ENCODE data around the gene SLC16A13.
"Not testable (repeated sequence)": the region's sequence is repeated elsewhere in the genome, so short reads cannot be mapped to it uniquely, and the experiment has no call there.

The SLC16A13 gene

DNA sequence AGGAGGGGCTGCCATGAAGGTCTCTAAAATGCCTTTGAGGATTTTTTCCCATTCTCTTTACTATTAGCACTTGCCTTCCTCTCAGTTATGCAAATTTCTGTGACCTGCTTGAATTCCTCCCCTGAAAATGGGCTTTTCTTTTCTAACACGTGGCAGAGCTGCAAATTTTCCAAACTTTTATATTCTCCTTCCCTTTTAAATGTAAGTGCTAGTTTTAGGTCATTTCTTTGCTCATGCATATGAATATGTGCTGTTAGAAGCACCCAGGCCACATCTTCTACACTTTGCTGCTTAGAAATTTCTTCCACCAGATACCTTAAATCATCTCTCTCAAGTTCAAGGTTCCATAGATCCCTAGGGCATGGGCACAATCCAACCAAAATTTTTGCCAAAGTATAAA, 32.5 kb downstream of the SLC16A13 start:
- DNase-seq: no peak

DNA sequence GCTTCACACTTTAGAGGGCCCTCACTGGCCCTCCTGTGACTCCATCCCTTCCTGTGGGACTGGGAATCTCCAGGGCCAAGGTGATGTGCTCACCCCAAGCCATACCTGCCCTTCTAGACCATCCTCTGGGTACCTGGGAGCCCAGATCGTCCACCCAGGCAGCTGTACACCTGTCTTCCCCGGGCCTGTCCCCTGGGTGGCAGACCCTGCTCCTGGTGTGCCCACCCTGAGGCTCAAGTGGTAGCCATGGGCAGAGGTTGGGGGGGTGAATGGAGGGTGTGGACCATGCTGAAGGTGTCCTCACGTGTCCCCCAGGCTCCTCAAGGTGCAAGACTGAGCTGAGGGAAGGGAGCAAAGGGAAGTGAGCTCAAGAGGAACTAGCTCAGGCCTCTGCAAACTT, 34.9 kb downstream of the SLC16A13 start:
- no peak for DNase-seq

DNA sequence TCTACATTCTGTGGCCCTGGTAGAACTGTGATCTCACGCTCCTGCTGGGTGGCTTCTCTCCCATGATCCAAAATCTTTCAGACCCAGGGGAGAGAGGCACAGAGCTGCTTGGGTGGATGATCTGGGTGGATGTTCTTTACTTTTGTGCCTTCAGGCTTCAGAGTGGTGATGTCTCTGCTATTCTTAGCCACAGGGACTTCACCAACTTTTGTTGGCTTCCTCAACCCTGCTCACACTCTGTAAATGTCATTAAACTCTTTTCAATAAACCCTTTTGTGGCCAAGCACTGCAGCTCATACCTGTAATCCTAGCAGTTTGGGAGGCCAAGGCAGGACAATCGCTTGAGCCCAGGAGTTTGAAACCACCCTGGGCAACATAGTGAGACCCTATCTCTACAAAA, 36.6 kb downstream of the SLC16A13 start:
- DNase-seq: no peak

- no peak for DNase-seq
Observed at GRCh38 chr17:7074931-7075330, 39.1 kb downstream of the SLC16A13 start.

DNA sequence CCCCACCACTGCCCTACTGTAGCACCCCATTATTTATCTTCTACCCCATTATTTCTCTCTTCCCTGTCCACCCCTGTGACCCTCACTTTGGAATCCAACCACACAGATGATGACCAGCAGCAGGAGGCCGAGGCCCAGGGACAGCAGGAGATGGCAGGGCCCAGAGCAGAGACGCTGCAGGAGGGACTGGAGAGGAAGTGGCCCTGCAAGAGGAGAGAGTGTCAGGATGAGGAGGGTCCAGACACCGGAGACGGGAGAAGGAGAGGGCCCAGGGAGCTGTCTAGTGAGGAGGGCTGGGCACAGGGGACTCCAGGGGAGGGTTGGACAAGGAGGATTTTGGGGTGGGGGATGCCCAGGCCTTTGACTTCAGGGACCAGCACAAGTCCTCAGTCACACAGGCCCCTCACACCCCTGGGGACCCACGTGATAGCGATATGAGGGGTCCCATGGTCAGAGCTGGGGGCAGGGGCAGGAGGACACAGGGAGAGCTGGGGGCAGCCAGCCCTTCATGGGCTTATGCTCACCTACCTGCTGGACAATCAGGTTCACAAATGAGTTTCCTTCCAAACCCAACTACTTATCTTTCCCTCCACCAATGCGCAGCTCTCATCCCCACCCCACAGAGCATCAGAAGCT, 42.2 kb downstream of the SLC16A13 start:
- DNase-seq: no peak

GRCh38 chr17:7078711-7079110, 42.9 kb downstream of the SLC16A13 start:
- DNase-seq: no peak

DNA sequence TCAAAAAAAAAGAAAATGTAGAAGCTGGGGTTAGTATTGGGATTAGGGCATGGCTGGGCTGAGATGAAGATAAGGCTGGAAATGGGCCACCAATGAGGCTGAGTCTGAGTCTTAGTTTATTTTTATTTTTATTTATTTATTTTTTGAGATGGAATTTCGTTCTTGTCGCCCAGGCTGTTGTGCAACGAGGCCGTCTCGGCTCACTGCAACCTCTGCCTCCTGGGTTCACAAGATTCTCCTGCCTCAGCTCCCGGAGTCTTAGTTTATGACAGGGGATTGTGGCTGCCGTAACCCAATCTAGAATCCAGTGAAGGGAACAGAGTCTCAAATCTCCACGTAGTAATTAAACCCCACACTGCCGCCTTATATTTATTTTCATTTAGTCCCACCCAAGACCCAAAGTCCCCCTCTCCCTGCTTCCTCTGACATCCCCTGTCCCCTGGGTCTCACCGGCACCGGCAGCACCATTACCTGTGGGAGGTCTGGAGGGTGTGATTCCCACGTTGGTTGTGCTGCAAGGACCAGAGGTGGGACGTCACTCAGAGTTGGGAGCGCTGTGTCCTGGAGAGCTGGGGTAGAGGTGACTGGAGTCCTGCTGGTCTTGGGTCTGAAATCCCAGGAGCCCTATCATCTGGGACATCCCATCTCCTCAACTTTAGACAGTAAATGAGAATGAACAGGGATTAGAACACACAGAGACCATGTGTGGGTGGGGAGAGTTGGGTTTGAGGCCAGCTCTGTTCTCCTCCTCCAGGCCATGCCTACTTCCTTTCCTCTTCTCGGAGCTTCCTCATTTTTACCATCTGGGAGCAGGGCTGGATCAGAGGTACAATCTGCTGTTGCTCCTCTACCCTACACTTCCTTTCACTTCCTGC, 44.0 kb downstream of the SLC16A13 start, which contains the start of gene CLEC10A:
CLEC10A (minus strand) TSS at position 671 of the 875 bp plus-strand sequence. CDS start 1,439 bp downstream, outside the sequence.
- no peak for DNase-seq

DNA sequence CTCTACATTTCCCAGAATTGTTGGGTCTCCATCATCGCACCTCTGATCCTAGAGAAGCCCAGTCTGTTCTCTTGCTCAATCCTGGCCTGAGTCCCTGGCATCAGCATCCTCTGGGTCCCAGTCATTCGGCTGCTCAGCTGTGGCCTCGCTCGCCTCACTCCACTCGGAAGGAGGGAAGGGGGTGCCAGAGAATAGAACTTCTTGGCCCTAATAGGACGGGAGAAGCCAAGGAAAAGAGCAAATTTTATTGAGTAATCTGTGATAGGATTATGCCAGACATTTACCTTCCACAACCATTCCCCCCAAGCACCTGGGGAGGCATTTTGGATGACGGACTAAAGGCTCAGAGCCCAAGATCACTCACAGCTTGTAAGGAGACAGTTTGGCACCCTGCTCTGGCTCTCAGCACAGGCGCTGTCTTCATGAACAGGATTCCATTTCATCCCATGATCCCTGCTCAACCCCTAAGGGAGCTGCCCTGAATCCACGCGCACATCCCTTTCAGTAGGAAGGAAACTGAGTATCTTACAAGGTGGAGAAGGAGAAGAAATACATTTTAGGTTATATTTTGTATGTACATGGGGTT, 44.7 kb downstream of the SLC16A13 start:
- DNase-seq: no peak

GRCh38 chr17:7081341-7082062, 45.7 kb downstream of the SLC16A13 start:
- no peak for DNase-seq

- DNase-seq: no peak
Observed at GRCh38 chr17:7083592-7083991, 47.8 kb downstream of the SLC16A13 start.

- no peak for DNase-seq
Observed at GRCh38 chr17:7084088-7084487, 48.3 kb downstream of the SLC16A13 start.

- not testable (repeated sequence) for DNase-seq
Observed at GRCh38 chr17:7088442-7088841, 52.6 kb downstream of the SLC16A13 start.

DNA sequence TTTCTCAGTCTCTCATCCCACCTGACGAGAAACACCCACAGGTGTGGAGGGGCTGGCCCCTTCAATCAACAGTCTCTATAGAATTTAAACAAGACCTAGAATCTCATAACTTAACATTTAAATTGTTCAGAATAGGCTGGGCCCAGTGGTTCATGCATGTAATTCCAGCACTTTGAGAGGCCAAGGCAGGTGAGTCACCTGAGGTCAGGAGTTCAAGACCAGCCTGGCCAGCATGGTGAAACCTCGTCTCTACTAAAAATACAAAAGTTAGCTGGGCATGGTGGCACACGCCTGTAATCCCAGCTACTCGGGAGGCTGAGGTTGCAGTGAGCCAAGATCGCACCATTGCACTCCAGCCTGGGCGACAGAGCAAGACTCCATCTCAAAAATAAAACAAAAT, 53.8 kb downstream of the SLC16A13 start:
- DNase-seq: not testable (repeated sequence)

Data from NCI-H2029 (cell line).